ENCODE data around the gene GBX1.

- TF ChIP-seq CTBP1 (IDR thresholded peaks at IDR 0.05; ENCODE audit: borderline replicate concordance) (no peak), TARDBP (IDR thresholded peaks at IDR 0.05) (no peak), SP1 (IDR thresholded peaks at IDR 0.05) (no peak), L3MBTL2 (conservative IDR thresholded peaks at IDR 0.05) (no peak), ZNF384 (IDR thresholded peaks at IDR 0.05) (no peak), HDGF (IDR thresholded peaks at IDR 0.05; ENCODE audit: borderline replicate concordance) (no peak), ARNT (IDR thresholded peaks at IDR 0.05) (no peak), LEF1 (IDR thresholded peaks at IDR 0.05; ENCODE audit: borderline replicate concordance) (no peak)
Observed at GRCh38 chr7:151101621-151102396, 65.7 kb downstream of the GBX1 start.

Data from HEK293T (cell line).